ENCODE measurements around the gene TMEM119. TPM values are rescaled to one million over a fixed set of nuclear protein-coding genes. Genes with fewer than 3 reads are reported as not detected.

TMEM119 gene
- polyA plus RNA-seq, 1 of the 3 experiments (the other 2 are of a cell fraction), result 25.7 TPM

DNA sequence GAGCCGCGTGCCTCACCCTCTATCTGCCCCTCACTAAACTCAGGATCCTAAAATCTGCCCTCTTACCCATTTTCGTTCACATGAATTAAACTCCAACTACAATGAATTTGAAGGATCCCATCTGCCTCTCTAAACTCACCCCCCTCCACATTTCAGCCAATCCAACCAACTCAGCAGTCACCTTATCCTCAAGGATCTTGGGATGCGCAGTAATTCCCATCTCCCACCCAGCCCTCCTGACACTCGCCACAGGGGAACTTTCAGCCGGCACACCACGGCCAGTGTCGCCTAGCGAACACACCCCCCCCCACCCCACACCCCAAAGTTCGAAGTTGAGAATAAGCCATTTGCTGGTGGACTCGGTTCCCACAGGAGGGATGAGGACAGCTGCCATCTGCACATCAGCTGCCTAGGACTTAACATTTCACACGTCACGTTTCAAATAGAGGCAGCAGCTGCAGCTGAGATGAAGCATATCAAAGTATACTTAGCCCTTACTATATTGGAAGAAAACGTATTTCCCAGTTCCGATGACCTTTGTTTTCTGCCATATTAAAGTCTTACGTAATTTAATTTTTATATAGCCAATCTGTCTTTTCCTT lies 44.5 kb upstream of the TMEM119 start (continued):
- TF ChIP-seq TCF12 (IDR thresholded peaks at IDR 0.05) (no peak), TAF1 (IDR thresholded peaks at IDR 0.05; ENCODE audit: borderline replicate concordance, low read depth, low read length) (no peak), POLR2AphosphoS5 (IDR thresholded peaks at IDR 0.05; ENCODE audit: low read depth, low read length) (no peak)
- TF ChIP-seq, protein P1, sequence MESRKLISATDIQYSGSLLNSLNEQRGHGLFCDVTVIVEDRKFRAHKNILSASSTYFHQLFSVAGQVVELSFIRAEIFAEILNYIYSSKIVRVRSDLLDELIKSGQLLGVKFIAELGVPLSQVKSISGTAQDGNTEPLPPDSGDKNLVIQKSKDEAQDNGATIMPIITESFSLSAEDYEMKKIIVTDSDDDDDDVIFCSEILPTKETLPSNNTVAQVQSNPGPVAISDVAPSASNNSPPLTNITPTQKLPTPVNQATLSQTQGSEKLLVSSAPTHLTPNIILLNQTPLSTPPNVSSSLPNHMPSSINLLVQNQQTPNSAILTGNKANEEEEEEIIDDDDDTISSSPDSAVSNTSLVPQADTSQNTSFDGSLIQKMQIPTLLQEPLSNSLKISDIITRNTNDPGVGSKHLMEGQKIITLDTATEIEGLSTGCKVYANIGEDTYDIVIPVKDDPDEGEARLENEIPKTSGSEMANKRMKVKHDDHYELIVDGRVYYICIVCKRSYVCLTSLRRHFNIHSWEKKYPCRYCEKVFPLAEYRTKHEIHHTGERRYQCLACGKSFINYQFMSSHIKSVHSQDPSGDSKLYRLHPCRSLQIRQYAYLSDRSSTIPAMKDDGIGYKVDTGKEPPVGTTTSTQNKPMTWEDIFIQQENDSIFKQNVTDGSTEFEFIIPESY (IDR thresholded peaks at IDR 0.05; ENCODE audit: borderline replicate concordance, low read depth), result no peak

DNA sequence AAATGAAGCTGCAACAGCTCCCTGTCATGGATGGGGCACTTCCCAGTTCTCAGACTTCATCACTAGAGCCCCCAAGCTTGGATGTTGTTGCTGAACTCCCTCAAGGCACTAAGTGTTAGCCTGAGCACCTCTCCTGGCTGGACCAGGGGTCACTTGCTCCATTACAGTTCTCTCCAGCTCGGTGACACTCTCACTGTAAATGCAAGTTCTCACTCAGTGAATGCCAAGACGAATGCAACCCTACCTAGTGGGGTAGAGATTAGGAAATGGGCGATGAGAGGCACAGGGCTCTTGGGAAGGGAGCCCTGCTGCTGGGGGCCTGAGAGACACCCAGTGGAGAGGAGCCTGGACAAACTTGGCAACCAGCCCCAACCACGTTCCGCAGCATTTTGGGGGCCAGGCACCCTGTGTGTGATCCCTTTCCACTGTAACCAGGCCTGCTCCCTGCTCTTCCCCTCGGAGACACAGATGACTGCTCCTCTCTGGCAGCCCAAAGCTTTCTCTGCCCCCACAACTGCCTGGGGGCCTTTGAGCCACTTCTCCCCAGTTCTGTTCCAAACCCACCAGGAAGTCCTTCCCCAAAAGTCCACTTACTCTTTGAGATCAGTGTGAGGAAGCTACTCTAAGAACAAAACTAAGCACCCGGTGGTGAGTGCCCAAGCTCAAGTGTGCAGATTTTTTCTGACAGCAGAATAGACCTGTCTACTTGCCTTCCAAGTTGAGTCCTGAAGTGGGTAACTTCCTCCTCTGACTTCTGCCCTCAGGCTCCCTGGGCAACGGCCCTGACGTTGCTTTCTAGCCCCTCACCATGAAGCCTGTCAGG lies 43.8 kb upstream of the TMEM119 start:
- no peak overlapping the region for H3K4me2 ChIP-seq

More for the DNA sequence above, 43.8 kb upstream of the TMEM119 start:
- H3K79me2 ChIP-seq (ENCODE audit: insufficient read depth), result peaks cover 16% of the 10 kb centered on the region; the same call in 1 of the 2 replicates
- H4K20me1 ChIP-seq (ENCODE audit: insufficient read depth), result no peaks in the 10 kb centered on the region
- DNase-seq, result no peak
- ChIA-PET CTCF (interaction anchor here (1.1 to 2.0 kb wide), 6 partner anchors 11 to 162 kb away, joined by 3 to 8 read pairs (median 4); no protein-coding TSS in a partner anchor), POLR2A (interaction anchor here (0.6 kb wide), 1 partner anchor 209 kb away, joined by 5 read pairs; no protein-coding TSS in a partner anchor)
- 90% methylated on average over 8 of the region's 9 CpGs for WGBS (ENCODE audit: low lambda C conversion rate)
- H2AFZ ChIP-seq (ENCODE audit: low read depth), result no peak overlapping the region
- peaks cover 22 to 39% of the 10 kb centered on the region in 2 experiments; a peak in 3 of 4 replicates for H3K4me1 ChIP-seq (ENCODE audit: control insufficient read depth in 1 of 2, insufficient read depth in 2 of 2, low read depth in 1 of 2, low read length in 1 of 2)
- TF ChIP-seq, protein P2, sequence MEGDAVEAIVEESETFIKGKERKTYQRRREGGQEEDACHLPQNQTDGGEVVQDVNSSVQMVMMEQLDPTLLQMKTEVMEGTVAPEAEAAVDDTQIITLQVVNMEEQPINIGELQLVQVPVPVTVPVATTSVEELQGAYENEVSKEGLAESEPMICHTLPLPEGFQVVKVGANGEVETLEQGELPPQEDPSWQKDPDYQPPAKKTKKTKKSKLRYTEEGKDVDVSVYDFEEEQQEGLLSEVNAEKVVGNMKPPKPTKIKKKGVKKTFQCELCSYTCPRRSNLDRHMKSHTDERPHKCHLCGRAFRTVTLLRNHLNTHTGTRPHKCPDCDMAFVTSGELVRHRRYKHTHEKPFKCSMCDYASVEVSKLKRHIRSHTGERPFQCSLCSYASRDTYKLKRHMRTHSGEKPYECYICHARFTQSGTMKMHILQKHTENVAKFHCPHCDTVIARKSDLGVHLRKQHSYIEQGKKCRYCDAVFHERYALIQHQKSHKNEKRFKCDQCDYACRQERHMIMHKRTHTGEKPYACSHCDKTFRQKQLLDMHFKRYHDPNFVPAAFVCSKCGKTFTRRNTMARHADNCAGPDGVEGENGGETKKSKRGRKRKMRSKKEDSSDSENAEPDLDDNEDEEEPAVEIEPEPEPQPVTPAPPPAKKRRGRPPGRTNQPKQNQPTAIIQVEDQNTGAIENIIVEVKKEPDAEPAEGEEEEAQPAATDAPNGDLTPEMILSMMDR (IDR thresholded peaks at IDR 0.05), result no peak
- TF ChIP-seq ELF1 (IDR thresholded peaks at IDR 0.05) (no peak), RCOR1 (IDR thresholded peaks at IDR 0.05; ENCODE audit: low read length) (no peak), EP300 (IDR thresholded peaks at IDR 0.05; ENCODE audit: borderline replicate concordance in 1 of 2, low read depth in 1 of 2, low read length in 1 of 2) (no peak), FOXJ3 (CRISPR knock-in tag; IDR thresholded peaks at IDR 0.05) (no peak), TEAD4 (IDR thresholded peaks at IDR 0.05; ENCODE audit: borderline replicate concordance, insufficient read depth) (no peak), POLR2AphosphoS5 (IDR thresholded peaks at IDR 0.05; ENCODE audit: low read depth, low read length) (no peak; the same call in 1 of the 2 replicates), TCF12 (IDR thresholded peaks at IDR 0.05) (no peak), NFIC (IDR thresholded peaks at IDR 0.05; ENCODE audit: borderline replicate concordance) (no peak), RXRA (IDR thresholded peaks at IDR 0.05; ENCODE audit: borderline replicate concordance, low read depth) (no peak)
- TF ChIP-seq, protein P3, sequence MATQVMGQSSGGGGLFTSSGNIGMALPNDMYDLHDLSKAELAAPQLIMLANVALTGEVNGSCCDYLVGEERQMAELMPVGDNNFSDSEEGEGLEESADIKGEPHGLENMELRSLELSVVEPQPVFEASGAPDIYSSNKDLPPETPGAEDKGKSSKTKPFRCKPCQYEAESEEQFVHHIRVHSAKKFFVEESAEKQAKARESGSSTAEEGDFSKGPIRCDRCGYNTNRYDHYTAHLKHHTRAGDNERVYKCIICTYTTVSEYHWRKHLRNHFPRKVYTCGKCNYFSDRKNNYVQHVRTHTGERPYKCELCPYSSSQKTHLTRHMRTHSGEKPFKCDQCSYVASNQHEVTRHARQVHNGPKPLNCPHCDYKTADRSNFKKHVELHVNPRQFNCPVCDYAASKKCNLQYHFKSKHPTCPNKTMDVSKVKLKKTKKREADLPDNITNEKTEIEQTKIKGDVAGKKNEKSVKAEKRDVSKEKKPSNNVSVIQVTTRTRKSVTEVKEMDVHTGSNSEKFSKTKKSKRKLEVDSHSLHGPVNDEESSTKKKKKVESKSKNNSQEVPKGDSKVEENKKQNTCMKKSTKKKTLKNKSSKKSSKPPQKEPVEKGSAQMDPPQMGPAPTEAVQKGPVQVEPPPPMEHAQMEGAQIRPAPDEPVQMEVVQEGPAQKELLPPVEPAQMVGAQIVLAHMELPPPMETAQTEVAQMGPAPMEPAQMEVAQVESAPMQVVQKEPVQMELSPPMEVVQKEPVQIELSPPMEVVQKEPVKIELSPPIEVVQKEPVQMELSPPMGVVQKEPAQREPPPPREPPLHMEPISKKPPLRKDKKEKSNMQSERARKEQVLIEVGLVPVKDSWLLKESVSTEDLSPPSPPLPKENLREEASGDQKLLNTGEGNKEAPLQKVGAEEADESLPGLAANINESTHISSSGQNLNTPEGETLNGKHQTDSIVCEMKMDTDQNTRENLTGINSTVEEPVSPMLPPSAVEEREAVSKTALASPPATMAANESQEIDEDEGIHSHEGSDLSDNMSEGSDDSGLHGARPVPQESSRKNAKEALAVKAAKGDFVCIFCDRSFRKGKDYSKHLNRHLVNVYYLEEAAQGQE (IDR thresholded peaks at IDR 0.05; ENCODE audit: low read depth, low read length), result no peak
- TF ChIP-seq, protein P4, sequence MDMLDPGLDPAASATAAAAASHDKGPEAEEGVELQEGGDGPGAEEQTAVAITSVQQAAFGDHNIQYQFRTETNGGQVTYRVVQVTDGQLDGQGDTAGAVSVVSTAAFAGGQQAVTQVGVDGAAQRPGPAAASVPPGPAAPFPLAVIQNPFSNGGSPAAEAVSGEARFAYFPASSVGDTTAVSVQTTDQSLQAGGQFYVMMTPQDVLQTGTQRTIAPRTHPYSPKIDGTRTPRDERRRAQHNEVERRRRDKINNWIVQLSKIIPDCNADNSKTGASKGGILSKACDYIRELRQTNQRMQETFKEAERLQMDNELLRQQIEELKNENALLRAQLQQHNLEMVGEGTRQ (IDR thresholded peaks at IDR 0.05; ENCODE audit: borderline replicate concordance, low read depth, low read length), result no peak
- H3K27ac ChIP-seq (ENCODE audit: low read depth in 2 of 2, low read length in 1 of 2), result peak overlapping the region; percentile 24 to 39; a peak in 3 of 4 replicates
- H3K9ac ChIP-seq, result no peak overlapping the region
- no peak overlapping the region for H3K4me3 ChIP-seq (ENCODE audit: low read depth in 2 of 2, low read length in 1 of 2)
- no peaks in the 10 kb centered on the region for H3K9me3 ChIP-seq
- peaks cover 20 to 34% of the 10 kb centered on the region in 2 experiments for H3K36me3 ChIP-seq (replicated peaks in 1 of 2; ENCODE audit: control insufficient read depth in 1 of 2, insufficient read depth in 2 of 2, low read length in 1 of 2)
- H3K27me3 ChIP-seq (ENCODE audit: insufficient read depth), result no peaks in the 10 kb centered on the region
- H3K9me2 ChIP-seq, result no peaks in the 10 kb centered on the region
- peaks cover 64% of the 10 kb centered on the region for H3F3A ChIP-seq (replicated peaks; ENCODE audit: insufficient read depth)
